ENCODE results near the gene PCGF3.
"Not testable (repeated sequence)": the region's sequence is repeated elsewhere in the genome, so short reads cannot be mapped to it uniquely, and the experiment has no call there.

Gene PCGF3

GRCh38 chr4:705278-706082, at the start of gene PCGF3:
Gene PCGF3, plus strand, starts transcription at chr4:705832. Its CDS starts 27,849 bp downstream, at chr4:733681.
- DNase-seq: peak; percentile 96

- DNase-seq: no peak
Observed at GRCh38 chr4:656436-657337, 48.9 kb upstream of the PCGF3 start.

- no peak for DNase-seq
Observed at GRCh38 chr4:657338-657833, 48.2 kb upstream of the PCGF3 start.

- no peak for DNase-seq
Observed at GRCh38 chr4:657834-658667, 47.6 kb upstream of the PCGF3 start.

GRCh38 chr4:658681-659667, 46.7 kb upstream of the PCGF3 start:
- no peak for DNase-seq

- DNase-seq: no peak
Observed at GRCh38 chr4:659851-660250, 45.8 kb upstream of the PCGF3 start.

- no peak for DNase-seq
Observed at GRCh38 chr4:660401-660800, 45.2 kb upstream of the PCGF3 start.

GRCh38 chr4:661231-661630, 44.4 kb upstream of the PCGF3 start:
- DNase-seq: no peak

GRCh38 chr4:661881-662761, 43.5 kb upstream of the PCGF3 start:
- no peak for DNase-seq

GRCh38 chr4:663046-663437, 42.6 kb upstream of the PCGF3 start:
- no peak for DNase-seq

- peak; percentile 72 for DNase-seq
Observed at GRCh38 chr4:663438-664428, 41.9 kb upstream of the PCGF3 start.

- no peak for DNase-seq
Observed at GRCh38 chr4:664713-665231, 40.9 kb upstream of the PCGF3 start.

GRCh38 chr4:665381-665750, 40.3 kb upstream of the PCGF3 start:
- no peak for DNase-seq

- no peak for DNase-seq
Observed at GRCh38 chr4:665751-666435, 39.7 kb upstream of the PCGF3 start.

GRCh38 chr4:666436-666810, 39.2 kb upstream of the PCGF3 start:
- DNase-seq: no peak

- no peak for DNase-seq
Observed at GRCh38 chr4:666822-667544, 38.6 kb upstream of the PCGF3 start.

- DNase-seq: no peak
Observed at GRCh38 chr4:667545-667925, 38.1 kb upstream of the PCGF3 start.

GRCh38 chr4:668219-668618, 37.4 kb upstream of the PCGF3 start:
- DNase-seq: not testable (repeated sequence)
